ENCODE results near the gene MLLT6. TPM values are rescaled to one million over a fixed set of nuclear protein-coding genes. Genes with fewer than 3 reads are reported as not detected.

Gene MLLT6
- total RNA-seq, 1 donor from 2014 or later = 305 TPM

- intact Hi-C loops (cut with micrococcal nuclease) = loop anchor here (1.0 to 2.0 kb wide), 12 partner anchors 22 to 1228 kb away; partner anchors contain the start of genes CDK12, CISD3, CWC25 and PIP4K2B
These were observed 47.4 kb downstream of the MLLT6 start, which contains the start of gene PSMB3 for GRCh38 chr17:38752308-38753070. Gene PSMB3, plus strand, starts transcription at chr17:38752741. Its CDS starts 86 bp downstream, at chr17:38752827.

- intact Hi-C loops (cut with micrococcal nuclease) = loop anchor here (2.0 kb wide), 1 partner anchor 194 kb away; no protein-coding TSS in a partner anchor
These were observed 48.0 kb downstream of the MLLT6 start for GRCh38 chr17:38753071-38753506.

GRCh38 chr17:38761612-38762011 lies 56.5 kb downstream of the MLLT6 start:
- intact Hi-C loops (cut with micrococcal nuclease) = no loop called here

GRCh38 chr17:38762231-38762630 lies 57.2 kb downstream of the MLLT6 start:
- intact Hi-C loops (cut with micrococcal nuclease) = no loop called here

- intact Hi-C loops (cut with micrococcal nuclease) = no loop called here
These were observed 61.3 kb downstream of the MLLT6 start for GRCh38 chr17:38766341-38766740.

GRCh38 chr17:38768417-38768816 lies 63.3 kb downstream of the MLLT6 start:
- intact Hi-C loops (cut with micrococcal nuclease) = no loop called here

GRCh38 chr17:38773258-38773657 lies 68.2 kb downstream of the MLLT6 start:
- intact Hi-C loops (cut with micrococcal nuclease) = no loop called here

GRCh38 chr17:38777641-38778250 lies 72.7 kb downstream of the MLLT6 start:
- intact Hi-C loops (cut with micrococcal nuclease) = no loop called here

Other genes starting within 250 kb of the MLLT6 start
- 0.42 TPM in 1 of 2 replicates, not detected in the other for gene SRCIN1, start 99.3 kb upstream of the MLLT6 start, total RNA-seq
- gene EPOP, start 30.3 kb upstream of the MLLT6 start, total RNA-seq = 16.1 and 16.5 TPM in 2 replicates
- gene CISD3, start 25.1 kb downstream of the MLLT6 start, total RNA-seq = 38.3 and 47.1 TPM in 2 replicates
- 2.1 and 2.7 TPM in 2 replicates for gene PCGF2, start 43.1 kb downstream of the MLLT6 start, total RNA-seq
- gene PSMB3, start 47.5 kb downstream of the MLLT6 start, total RNA-seq = 318 and 320 TPM in 2 replicates
- gene PIP4K2B, start 94.3 kb downstream of the MLLT6 start, total RNA-seq = 40.7 and 44.1 TPM in 2 replicates
- gene CWC25, start 120.0 kb downstream of the MLLT6 start, total RNA-seq = 35.2 and 37.1 TPM in 2 replicates
- 1,229 and 1,273 TPM in 2 replicates for gene RPL23, start 148.4 kb downstream of the MLLT6 start, total RNA-seq
- 217 and 222 TPM in 2 replicates for gene LASP1, start 164.8 kb downstream of the MLLT6 start, total RNA-seq